Endothelial cell of umbilical vein (primary cell): ENCODE measurements around the gene DDX47. TPM values are rescaled to one million over a fixed set of nuclear protein-coding genes. Genes with fewer than 3 reads are reported as not detected.

ENCODE experiments used
- BruUV-seq: library from RNA; stranded (reverse); fragments of 400-500 nt; replicated peaks from 2 replicates; lab custom pipeline; 2021; lab: Mats Ljungman, UMichigan
- CTCF ChIA-PET: fragments of 300-600, 350-600 bp; sonication (Branson Sonifier 250); formaldehyde crosslinking; loops from one replicate; lab custom pipeline; 2021; ENCODE audit warnings: antibody characterized with exemption, inconsistent platforms; lab: Charles Lee
- POLR2A ChIA-PET: fragments of 300-600, 350-600 bp; sonication (Branson Sonifier 250); formaldehyde crosslinking; loops from one replicate; lab custom pipeline; 2021; ENCODE audit warnings: antibody characterized with exemption, inconsistent platforms; lab: Charles Lee
- DNase-seq: peaks from one replicate; pipeline ENCODE4 v3.0.0-alpha.2; 2011; ENCODE audit warnings: low read depth, low spot score
- FAIRE-seq: peaks from 2 replicates; lab custom pipeline; 2011; peaks lifted over from hg19 to GRCh38; lab: Jason Lieb, UNC
- H2AFZ ChIP-seq: 2 replicates; pipeline ENCODE4 v1.6.0; 2012; ENCODE audit warnings: low read depth, low read length, control low read depth, inconsistent platforms
- H3K27ac ChIP-seq: 2 replicates; pipeline ENCODE4 v1.5.1; 2011; ENCODE audit warnings: low read depth, mild to moderate bottlenecking, control low read depth, low read length, moderate library complexity; ENCODE audit not compliant: insufficient read depth
- H3K27me3 ChIP-seq, 2 experiments: 2 replicates each; pipeline versions ENCODE4 v1.6.0 to v1.6.1; 2011; ENCODE audit warnings: low read length in 2 of 2, mixed read lengths in 1 of 2; ENCODE audit not compliant: control insufficient read depth in 2 of 2, insufficient read depth in 2 of 2
- H3K36me3 ChIP-seq, 2 experiments: 2 replicates in 1 of 2; 3 replicates in 1 of 2; pipeline ENCODE4 v1.5.1; 2011; ENCODE audit warnings: low read length in 2 of 2, mild to moderate bottlenecking in 1 of 2, moderate library complexity in 1 of 2; ENCODE audit not compliant: control insufficient read depth in 2 of 2, insufficient read depth in 2 of 2; ENCODE audit errors: extremely low read depth in 1 of 2
- H3K4me1 ChIP-seq: 3 replicates; pipeline ENCODE4 v1.5.1; 2011; ENCODE audit warnings: mild to moderate bottlenecking, low read length; ENCODE audit not compliant: control insufficient read depth, insufficient read depth; ENCODE audit errors: extremely low read depth
- H3K4me2 ChIP-seq: 2 replicates; pipeline ENCODE4 v1.6.1; 2011; ENCODE audit warnings: low read length, control low read depth, mixed read lengths; ENCODE audit not compliant: insufficient read depth
- H3K4me3 ChIP-seq, 3 experiments: fragments of 200-600 bp in 1 of 3; sonication (generic), shearing (Covaris generic) in 1 of 3; replicated peaks in 1 of 3; 2 replicates each; pipeline ENCODE4 v1.5.1; 2011 to 2016; ENCODE audit warnings: control low read depth in 3 of 3, low read length in 3 of 3, mild to moderate bottlenecking in 2 of 3, inconsistent platforms in 1 of 3, low read depth in 1 of 3, moderate library complexity in 1 of 3; ENCODE audit not compliant: insufficient read depth in 1 of 3
- H3K79me2 ChIP-seq: 2 replicates; pipeline ENCODE4 v1.6.0; 2012; ENCODE audit warnings: low read length, inconsistent platforms; ENCODE audit not compliant: control insufficient read depth, insufficient read depth
- H3K9ac ChIP-seq: replicated peaks from 2 replicates; pipeline ENCODE3; 2011; ENCODE audit warnings: low read length, control low read depth; ENCODE audit not compliant: insufficient read depth; ENCODE audit errors: extremely low read depth
- H3K9me1 ChIP-seq: replicated peaks from 3 replicates; pipeline ENCODE4 v1.6.0; 2011; ENCODE audit warnings: mild to moderate bottlenecking, low read length; ENCODE audit not compliant: control insufficient read depth, insufficient read depth; ENCODE audit errors: extremely low read depth
- H3K9me3 ChIP-seq: replicated peaks from 2 replicates; pipeline ENCODE4 v1.5.1; 2012; ENCODE audit warnings: low read length, inconsistent platforms; ENCODE audit not compliant: control insufficient read depth, insufficient read depth
- H4K20me1 ChIP-seq: replicated peaks from 2 replicates; pipeline ENCODE3; 2011; ENCODE audit warnings: mild to moderate bottlenecking, low read length; ENCODE audit not compliant: control insufficient read depth, insufficient read depth; ENCODE audit errors: extremely low read depth
- EZH2 ChIP-seq: IDR thresholded peaks from 2 replicates; pipeline ENCODE4 v1.6.1; 2012; ENCODE audit warnings: borderline replicate concordance, low read depth, mild to moderate bottlenecking, moderate library complexity, low read length, inconsistent platforms; ENCODE audit not compliant: severe bottlenecking
- FOS ChIP-seq: IDR thresholded peaks from 2 replicates; pipeline ENCODE4 v1.6.1; 2011; ENCODE audit warnings: mild to moderate bottlenecking, low read length, moderate library complexity, borderline replicate concordance; ENCODE audit not compliant: insufficient read depth
- GATA2 ChIP-seq: IDR thresholded peaks from 2 replicates; pipeline ENCODE4 v1.7.0; 2011; ENCODE audit warnings: low read depth, mild to moderate bottlenecking, moderate library complexity, mixed read lengths, low read length; ENCODE audit not compliant: insufficient read length, insufficient read depth
- JUN ChIP-seq: IDR thresholded peaks from 2 replicates; pipeline ENCODE4 v1.6.1; 2011; ENCODE audit warnings: borderline replicate concordance, low read depth; ENCODE audit not compliant: insufficient read length, insufficient read depth
- MYC ChIP-seq: IDR thresholded peaks from one replicate; pipeline ENCODE4 v1.6.1; 2011; ENCODE audit warnings: mild to moderate bottlenecking, low read depth, low read length
- POLR2A ChIP-seq: IDR thresholded peaks from 2 replicates; pipeline ENCODE4 v1.6.1; 2012; ENCODE audit warnings: low read depth, mild to moderate bottlenecking, control low read depth, low read length
- POLR2AphosphoS5 ChIP-seq: IDR thresholded peaks from 2 replicates; pipeline ENCODE4 v1.6.1; 2012; ENCODE audit warnings: low read depth, mild to moderate bottlenecking, control low read depth, low read length, moderate library complexity; ENCODE audit not compliant: insufficient read depth
- dilution Hi-C: fragments of 300-500 bp; cut with MboI; formaldehyde crosslinking; loops from one replicate; pipeline ENCODE4 v1.15.0; 2019; ENCODE audit warnings: low sequenced_read_pairs; ENCODE audit not compliant: extremely low pct_ligation_motif_present
- intact Hi-C: fragments of 100-400 bp; cut with micrococcal nuclease; formaldehyde crosslinking; loops from one replicate; pipeline ENCODE4 v1.10.0; 2022
- polyA plus RNA-seq, 4 experiments: library from polyadenylated mRNA; depleted of rRNA in 3 of 4; stranded (reverse) in 3 of 4; unstranded in 1 of 4; fragments of >200 nt; gene quantifications; 2 replicates each; pipeline versions ENCODE4 v1.2.1 to v1.2.3, GENCODE V29; 2011 to 2012; ENCODE audit warnings: missing spikeins in 1 of 4
- total RNA-seq: library from RNA; stranded (reverse); gene quantifications from 2 replicates; pipeline ENCODE4 v1.2.3, GENCODE V29; 2021
- TF ChIP-seq, protein P1 (sequence below): IDR thresholded peaks from 2 replicates; pipeline ENCODE4 v1.6.1; 2011; ENCODE audit not compliant: insufficient read depth, insufficient read length
- TF ChIP-seq, protein P2 (sequence below), 2 donors: IDR thresholded peaks; 1 replicate in 1 of 2; 2 replicates in 1 of 2; pipeline ENCODE4 v1.5.1; 2011; ENCODE audit warnings: low read length in 2 of 2, mild to moderate bottlenecking in 2 of 2, moderate library complexity in 2 of 2, control low read depth in 1 of 2, inconsistent platforms in 1 of 2, low read depth in 1 of 2; ENCODE audit not compliant: insufficient read depth in 1 of 2; ENCODE audit errors: extremely low read depth in 1 of 2

DDX47 gene
- total and polyA plus RNA-seq, 2 donors (not counting 3 experiments of a cell fraction or from before 2014, with no cell fraction given): 73.4 to 74.6 TPM

GRCh38 chr12:12779529-12779928 is 33.6 kb upstream of the DDX47 start:
- dilution Hi-C loops: no loop called here
- FAIRE-seq (peak; percentile 81), DNase-seq (peak; percentile 95)
- POLR2A ChIA-PET: no interaction called here
- H3K4me1 ChIP-seq: peaks cover 36% of the 10 kb centered on the region
- H3K79me2 ChIP-seq: no peaks in the 10 kb centered on the region
- no peaks in the 10 kb centered on the region for H4K20me1 ChIP-seq
- CTCF ChIA-PET: interaction anchor here (0.7 to 2.4 kb wide), 10 partner anchors 10 to 137 kb away, joined by 3 to 25 read pairs (median 3); partner anchors contain the start of gene GPRC5A
- intact Hi-C loops: loop anchor here (1.0 kb wide), 1 partner anchor 20 kb away; no protein-coding TSS in a partner anchor
- H3K4me2 ChIP-seq: peak overlapping the region; percentile 66
- H3K9me3 ChIP-seq: no peaks in the 10 kb centered on the region
- H3K27ac ChIP-seq: peak overlapping the region; percentile 88
- H2AFZ ChIP-seq: no peak overlapping the region
- H3K9me1 ChIP-seq: no peaks in the 10 kb centered on the region
- no peaks in the 10 kb centered on the region for H3K27me3 ChIP-seq
- H3K4me3 ChIP-seq: no peak overlapping the region
- no peaks in the 10 kb centered on the region for H3K36me3 ChIP-seq
- H3K9ac ChIP-seq: peak overlapping the region; percentile 60
- TF ChIP-seq FOS: peak; percentile 85
- peak; percentile 67 for TF ChIP-seq POLR2AphosphoS5
- peak; percentile 97 for TF ChIP-seq JUN
- TF ChIP-seq POLR2A: peak; percentile 35
- no peak for TF ChIP-seq MYC
- TF ChIP-seq EZH2: no peak
- no TSS peak for BruUV-seq

DNA sequence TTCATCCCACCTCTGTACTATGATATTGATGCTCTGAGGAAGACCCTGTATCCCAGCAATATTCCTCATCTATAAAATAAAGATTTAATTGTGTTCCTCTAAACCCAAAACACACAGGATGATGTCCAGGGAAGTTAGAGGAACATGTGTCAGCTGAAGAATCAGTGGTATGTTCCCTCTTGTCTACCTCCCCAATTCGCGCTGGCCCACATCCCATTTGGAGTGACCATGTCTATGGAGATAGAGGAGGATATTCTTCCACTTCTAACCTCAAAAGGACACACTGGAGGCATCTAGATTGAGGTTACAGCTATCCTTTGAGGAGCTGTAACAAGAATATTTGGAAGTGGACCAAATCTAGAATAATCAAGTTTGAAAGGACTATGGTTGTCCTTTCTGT is 29.0 kb upstream of the DDX47 start:
- dilution Hi-C loops: no loop called here
- TF ChIP-seq MYC: no peak
- no peak for TF ChIP-seq POLR2A
- TF ChIP-seq, protein P1, sequence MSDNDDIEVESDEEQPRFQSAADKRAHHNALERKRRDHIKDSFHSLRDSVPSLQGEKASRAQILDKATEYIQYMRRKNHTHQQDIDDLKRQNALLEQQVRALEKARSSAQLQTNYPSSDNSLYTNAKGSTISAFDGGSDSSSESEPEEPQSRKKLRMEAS: no peak
- TF ChIP-seq GATA2: no peak
- TF ChIP-seq FOS: no peak
- TF ChIP-seq, protein P2, sequence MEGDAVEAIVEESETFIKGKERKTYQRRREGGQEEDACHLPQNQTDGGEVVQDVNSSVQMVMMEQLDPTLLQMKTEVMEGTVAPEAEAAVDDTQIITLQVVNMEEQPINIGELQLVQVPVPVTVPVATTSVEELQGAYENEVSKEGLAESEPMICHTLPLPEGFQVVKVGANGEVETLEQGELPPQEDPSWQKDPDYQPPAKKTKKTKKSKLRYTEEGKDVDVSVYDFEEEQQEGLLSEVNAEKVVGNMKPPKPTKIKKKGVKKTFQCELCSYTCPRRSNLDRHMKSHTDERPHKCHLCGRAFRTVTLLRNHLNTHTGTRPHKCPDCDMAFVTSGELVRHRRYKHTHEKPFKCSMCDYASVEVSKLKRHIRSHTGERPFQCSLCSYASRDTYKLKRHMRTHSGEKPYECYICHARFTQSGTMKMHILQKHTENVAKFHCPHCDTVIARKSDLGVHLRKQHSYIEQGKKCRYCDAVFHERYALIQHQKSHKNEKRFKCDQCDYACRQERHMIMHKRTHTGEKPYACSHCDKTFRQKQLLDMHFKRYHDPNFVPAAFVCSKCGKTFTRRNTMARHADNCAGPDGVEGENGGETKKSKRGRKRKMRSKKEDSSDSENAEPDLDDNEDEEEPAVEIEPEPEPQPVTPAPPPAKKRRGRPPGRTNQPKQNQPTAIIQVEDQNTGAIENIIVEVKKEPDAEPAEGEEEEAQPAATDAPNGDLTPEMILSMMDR (IDR thresholded peaks at IDR 0.05; ENCODE audit: extremely low read depth in 1 of 2, insufficient read depth in 1 of 2, low read depth in 1 of 2, low read length in 2 of 2): no peak
- no peak for TF ChIP-seq JUN
- TF ChIP-seq EZH2: no peak
- no peak for TF ChIP-seq POLR2AphosphoS5
- Histone ChIP-seq H3K27me3 (no peaks in the 10 kb centered on the region), H3K9ac (no peak overlapping the region), H2AFZ (no peak overlapping the region), H3K79me2 (peaks cover 12% of the 10 kb centered on the region), H3K4me3 (no peak overlapping the region), H3K9me1 (no peaks in the 10 kb centered on the region), H3K27ac (no peak overlapping the region), H3K4me1 (peaks cover 52% of the 10 kb centered on the region), H3K9me3 (no peaks in the 10 kb centered on the region), H4K20me1 (no peaks in the 10 kb centered on the region), H3K36me3 (no peaks in the 10 kb centered on the region), H3K4me2 (no peak overlapping the region)
- no TSS peak for BruUV-seq
- FAIRE-seq: no peak
- intact Hi-C loops: loop anchor here (2.0 kb wide), 1 partner anchor 59 kb away; no protein-coding TSS in a partner anchor
- POLR2A ChIA-PET: interaction anchor here (1.4 kb wide), 1 partner anchor 47 kb away, joined by 4 read pairs; no protein-coding TSS in a partner anchor
- DNase-seq: no peak
- CTCF ChIA-PET: interaction anchor here (1.4 to 2.1 kb wide), 2 partner anchors 43 to 47 kb away, joined by 6 to 8 read pairs; no protein-coding TSS in a partner anchor
